ENCODE results near the gene TMEM175.

GRCh38 chr4:930028-930551 lies 2.2 kb upstream of the TMEM175 start:
- no peak for TF ChIP-seq CTCF (conservative IDR thresholded peaks at IDR 0.05; ENCODE audit: low read length)
- TF ChIP-seq EZH2phosphoT487 (IDR thresholded peaks at IDR 0.05; ENCODE audit: borderline replicate concordance), result no peak

Data from Loucy (cell line).